ENCODE measurements around the gene RELL2. TPM values are rescaled to one million over a fixed set of nuclear protein-coding genes. Genes with fewer than 3 reads are reported as not detected.
A peak's percentile ranks its signal among the peaks of the same experiment; 100 is the strongest.

RELL2 gene
- total RNA-seq, 2 donors from 2014 or later = 3.9 to 7.2 TPM

DNA sequence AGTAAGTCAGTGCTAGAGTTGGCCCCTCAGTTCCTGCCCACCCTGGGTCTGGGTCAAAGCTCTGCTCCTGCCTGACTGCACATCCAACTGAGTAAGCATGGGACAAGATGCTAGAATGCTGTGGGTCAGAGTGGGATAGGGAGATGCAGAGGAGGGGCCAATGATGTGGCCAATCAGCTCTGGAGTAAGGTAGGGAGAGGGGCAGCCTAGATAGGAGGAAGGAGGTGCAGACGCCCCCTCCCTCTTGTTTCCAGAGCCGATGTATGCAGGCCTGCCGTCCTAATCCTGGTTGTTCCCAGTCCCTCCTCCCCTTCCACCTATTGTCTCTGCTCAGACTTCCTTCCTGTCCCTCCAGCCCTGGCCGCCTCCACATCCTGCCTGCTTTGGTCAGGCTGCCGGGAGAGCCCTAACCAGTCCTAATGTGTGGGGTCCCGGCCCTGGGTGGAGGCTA is 44.0 kb downstream of the RELL2 start:
- intact Hi-C loops (cut with DNase I) = no loop called here
- TF ChIP-seq POLR2A (IDR thresholded peaks at IDR 0.05) (no peak), POLR2AphosphoS5 (IDR thresholded peaks at IDR 0.05) (no peak)
- TF ChIP-seq, protein P1, sequence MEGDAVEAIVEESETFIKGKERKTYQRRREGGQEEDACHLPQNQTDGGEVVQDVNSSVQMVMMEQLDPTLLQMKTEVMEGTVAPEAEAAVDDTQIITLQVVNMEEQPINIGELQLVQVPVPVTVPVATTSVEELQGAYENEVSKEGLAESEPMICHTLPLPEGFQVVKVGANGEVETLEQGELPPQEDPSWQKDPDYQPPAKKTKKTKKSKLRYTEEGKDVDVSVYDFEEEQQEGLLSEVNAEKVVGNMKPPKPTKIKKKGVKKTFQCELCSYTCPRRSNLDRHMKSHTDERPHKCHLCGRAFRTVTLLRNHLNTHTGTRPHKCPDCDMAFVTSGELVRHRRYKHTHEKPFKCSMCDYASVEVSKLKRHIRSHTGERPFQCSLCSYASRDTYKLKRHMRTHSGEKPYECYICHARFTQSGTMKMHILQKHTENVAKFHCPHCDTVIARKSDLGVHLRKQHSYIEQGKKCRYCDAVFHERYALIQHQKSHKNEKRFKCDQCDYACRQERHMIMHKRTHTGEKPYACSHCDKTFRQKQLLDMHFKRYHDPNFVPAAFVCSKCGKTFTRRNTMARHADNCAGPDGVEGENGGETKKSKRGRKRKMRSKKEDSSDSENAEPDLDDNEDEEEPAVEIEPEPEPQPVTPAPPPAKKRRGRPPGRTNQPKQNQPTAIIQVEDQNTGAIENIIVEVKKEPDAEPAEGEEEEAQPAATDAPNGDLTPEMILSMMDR (IDR thresholded peaks at IDR 0.05) = no peak
- no peak for DNase-seq (ENCODE audit: low spot score)
- no peaks in the 10 kb centered on the region for H3K9me3 ChIP-seq
- 57% methylated on average over 6 of the region's 6 CpGs for WGBS
- H3K27ac ChIP-seq = peak overlapping the region; percentile 66 to 67
- H3K4me3 ChIP-seq = no peak overlapping the region
- H3K4me1 ChIP-seq (replicated peaks) = no peaks in the 10 kb centered on the region
- no peaks in the 10 kb centered on the region for H3K36me3 ChIP-seq
- no peaks in the 10 kb centered on the region for H3K27me3 ChIP-seq (replicated peaks; ENCODE audit: insufficient read depth)

DNA sequence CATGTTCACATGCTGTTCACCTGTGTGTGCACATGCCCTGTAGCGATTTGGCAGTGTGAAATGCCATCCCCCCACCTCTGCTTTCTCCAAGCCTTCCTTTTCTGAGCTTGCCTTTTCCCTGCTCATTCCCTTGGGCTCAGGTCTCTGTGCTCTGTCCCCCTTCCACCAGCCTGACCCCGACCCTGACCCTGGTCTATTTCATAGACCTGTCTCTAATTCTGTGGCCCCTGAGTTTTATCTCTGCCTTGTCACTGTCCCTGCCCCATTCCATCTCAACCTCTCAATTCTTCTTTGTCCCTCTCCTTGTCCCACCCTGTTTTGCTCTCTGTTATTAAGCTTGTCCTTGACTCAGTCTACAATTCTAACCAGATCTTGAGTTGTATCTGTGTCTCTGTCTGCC is 44.5 kb downstream of the RELL2 start:
- no peaks in the 10 kb centered on the region for H3K4me1 ChIP-seq (replicated peaks)
- H3K4me3 ChIP-seq = peak overlapping the region; percentile 36 to 49
- DNase-seq (ENCODE audit: low spot score) = no peak
- intact Hi-C loops (cut with DNase I) = no loop called here
- TF ChIP-seq, protein P1 (IDR thresholded peaks at IDR 0.05) = no peak
- TF ChIP-seq POLR2A (IDR thresholded peaks at IDR 0.05) = no peak
- no peak for TF ChIP-seq POLR2AphosphoS5 (IDR thresholded peaks at IDR 0.05)
- peak overlapping the region; percentile 66 to 67 for H3K27ac ChIP-seq
- no peaks in the 10 kb centered on the region for H3K36me3 ChIP-seq
- H3K27me3 ChIP-seq (replicated peaks; ENCODE audit: insufficient read depth) = no peaks in the 10 kb centered on the region
- no peaks in the 10 kb centered on the region for H3K9me3 ChIP-seq
- 63% methylated on average over 2 of the region's 2 CpGs for WGBS

DNA sequence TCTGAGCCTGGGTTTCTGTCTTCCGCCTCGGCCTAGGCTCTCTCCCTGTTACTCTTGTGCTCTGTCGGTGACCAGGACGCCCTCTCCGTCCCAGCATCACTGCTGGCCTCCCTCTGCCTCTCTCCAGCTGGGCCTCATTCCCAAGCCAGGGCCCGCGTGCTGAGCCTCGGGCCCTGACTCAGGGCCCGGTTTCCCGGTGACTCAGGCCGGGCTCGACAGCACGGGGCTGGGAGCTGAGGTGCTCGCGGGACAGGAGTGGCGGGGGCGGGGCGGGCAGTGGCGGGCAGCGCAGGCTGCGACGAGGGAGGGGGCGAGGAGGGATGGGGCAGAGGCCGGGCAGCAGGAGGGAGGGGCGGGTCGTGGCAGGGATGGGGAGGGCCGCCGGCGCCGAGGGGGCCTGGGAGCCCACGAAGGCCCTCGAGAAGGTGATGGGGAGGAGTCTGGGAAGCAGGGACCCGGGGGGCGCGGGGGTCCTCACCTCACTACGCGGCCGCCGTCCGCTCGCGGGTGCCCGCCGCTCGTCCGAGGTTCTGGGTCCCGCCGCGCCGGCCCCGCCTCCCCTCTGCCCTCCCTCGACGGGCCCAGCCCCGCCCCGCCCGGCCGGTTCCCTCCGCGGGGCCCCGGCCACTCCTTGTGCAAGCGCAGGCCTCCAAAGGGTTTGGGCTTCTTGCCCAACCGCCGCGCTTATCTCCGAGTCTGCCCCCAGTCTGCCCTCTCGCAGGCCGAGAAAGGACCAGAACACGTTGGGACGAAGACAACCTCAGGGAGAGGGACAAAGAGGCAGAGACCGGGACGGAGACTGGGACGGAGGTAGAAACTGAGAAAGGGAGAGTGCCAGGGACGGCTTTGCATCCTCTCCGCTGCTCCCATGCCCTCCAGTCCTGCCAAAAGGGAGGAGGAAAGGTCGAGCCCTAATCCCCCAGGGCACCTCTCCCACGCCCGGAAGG is 45.2 kb downstream of the RELL2 start, which contains the start of gene ARAP3:
Gene ARAP3 (minus strand): TSS at position 536 of the 947 bp plus-strand sequence. CDS start 1,744 bp downstream, outside the sequence.
- intact Hi-C loops (cut with DNase I) = no loop called here
- Histone ChIP-seq H3K9me3 (no peaks in the 10 kb centered on the region), H3K27ac (peak within 1 kb of the TSS; percentile 66 to 67), H3K4me1 (replicated peaks) (no peaks in the 10 kb centered on the region), H3K4me3 (peak within 1 kb of the TSS; percentile 36 to 49), H3K36me3 (no peaks in the 10 kb centered on the region), H3K27me3 (replicated peaks; ENCODE audit: insufficient read depth) (no peaks in the 10 kb centered on the region)
- TF ChIP-seq POLR2AphosphoS5 (IDR thresholded peaks at IDR 0.05) (no peak), POLR2A (IDR thresholded peaks at IDR 0.05) (peak; percentile 40)
- peak; percentile 63 for DNase-seq (ENCODE audit: low spot score)
- 4% methylated on average over 71 of the region's 77 CpGs for WGBS

DNA sequence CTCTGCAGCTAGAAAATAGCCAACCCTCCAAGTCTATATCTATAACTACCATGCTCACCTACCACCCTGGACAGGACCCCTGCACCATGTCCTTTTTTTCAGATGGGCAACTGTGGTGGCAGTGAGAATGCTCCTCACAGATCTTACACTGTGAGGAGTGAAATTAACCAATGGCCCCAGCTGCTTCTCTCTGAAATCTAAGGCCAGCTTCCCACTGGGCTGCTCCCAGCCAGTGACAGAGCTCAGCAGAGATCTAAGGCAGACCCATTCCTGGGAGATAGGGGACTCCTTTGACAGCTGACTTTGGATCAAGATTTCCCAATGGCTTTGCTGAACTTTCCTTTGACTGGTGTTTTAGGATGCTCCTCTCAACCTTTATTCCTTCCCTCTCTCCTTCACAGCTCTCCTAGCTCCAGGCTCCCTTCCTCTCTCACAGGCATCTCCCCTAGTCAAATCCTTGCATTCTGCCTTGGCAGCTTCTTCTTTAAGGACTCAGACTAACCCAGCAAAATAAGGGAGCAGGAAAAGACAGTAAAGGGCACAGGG is 46.9 kb downstream of the RELL2 start:
- Histone ChIP-seq H3K36me3 (no peaks in the 10 kb centered on the region), H3K27ac (no peak overlapping the region), H3K4me3 (no peak overlapping the region), H3K27me3 (replicated peaks; ENCODE audit: insufficient read depth) (no peaks in the 10 kb centered on the region), H3K9me3 (no peaks in the 10 kb centered on the region), H3K4me1 (replicated peaks) (no peaks in the 10 kb centered on the region)
- TF ChIP-seq POLR2A (IDR thresholded peaks at IDR 0.05) (no peak), POLR2AphosphoS5 (IDR thresholded peaks at IDR 0.05) (no peak)
- TF ChIP-seq, protein P1 (IDR thresholded peaks at IDR 0.05) = no peak
- no peak for DNase-seq (ENCODE audit: low spot score)
- intact Hi-C loops (cut with DNase I) = no loop called here

DNA sequence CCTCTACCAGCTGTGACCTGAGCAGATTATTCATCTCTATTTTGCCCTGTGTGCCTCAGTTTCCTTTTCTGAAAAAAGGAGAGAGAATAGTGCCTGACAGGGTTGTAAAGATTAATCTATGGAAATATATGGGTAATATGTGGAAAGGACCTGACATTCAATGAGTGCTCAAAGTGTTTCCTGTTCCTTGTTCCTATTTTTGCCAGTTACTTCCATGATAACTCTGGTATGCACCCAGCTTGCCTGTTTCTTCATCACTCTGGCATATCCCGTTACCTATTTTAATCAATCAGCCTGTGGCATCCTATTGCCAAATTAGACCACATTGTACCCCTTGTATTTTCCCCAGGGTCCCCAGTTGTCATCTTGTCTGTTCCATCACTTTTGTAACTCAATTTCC is 48.8 kb downstream of the RELL2 start:
- WGBS = 88% methylated on average over 1 of the region's 1 CpG
- Histone ChIP-seq H3K4me1 (replicated peaks) (no peaks in the 10 kb centered on the region), H3K36me3 (no peaks in the 10 kb centered on the region), H3K9me3 (no peaks in the 10 kb centered on the region), H3K4me3 (no peak overlapping the region), H3K27ac (no peak overlapping the region), H3K27me3 (replicated peaks; ENCODE audit: insufficient read depth) (no peaks in the 10 kb centered on the region)
- DNase-seq (ENCODE audit: low spot score) = no peak
- TF ChIP-seq POLR2AphosphoS5 (IDR thresholded peaks at IDR 0.05) = no peak
- TF ChIP-seq, protein P1 (IDR thresholded peaks at IDR 0.05) = no peak
- TF ChIP-seq POLR2A (IDR thresholded peaks at IDR 0.05) = no peak
- intact Hi-C loops (cut with DNase I) = no loop called here

All from prostate gland (tissue), 2 donors.